OCI-LY1 (cell line): ENCODE data around the gene DMD.

ENCODE experiments used
- CTCF ChIP-seq: fragments of 200-600 bp; sonication (generic), shearing (Covaris generic); IDR thresholded peaks from 2 replicates; pipeline ENCODE4 v1.5.1; 2017; ENCODE audit warnings: mild to moderate bottlenecking, antibody characterized with exemption, low read length, moderate library complexity, mixed read lengths
- EZH2 ChIP-seq: fragments of 200-600 bp; sonication (generic), shearing (Covaris generic); IDR thresholded peaks from 2 replicates; pipeline ENCODE4 v1.8.0; 2017; ENCODE audit warnings: borderline replicate concordance, mixed run types, mild to moderate bottlenecking, antibody characterized with exemption, low read length, moderate library complexity, mixed read lengths

- TF ChIP-seq CTCF = no peak
- no peak for TF ChIP-seq EZH2
Measured at GRCh38 chrX:31435592-31435991, 1775.8 kb downstream of the DMD start.
